Stimulated activated CD4-positive, alpha-beta T cell treated with anti-CD3 and anti-CD28 coated beads, Interleukin-4, amount 100 ng/mL, for 24 hours (primary cell): ENCODE data around the gene C10orf105.

Source experiments
- DNase-seq: peaks from one replicate; pipeline ENCODE4 v3.0.0-alpha.2; 2020

Gene C10orf105

DNA sequence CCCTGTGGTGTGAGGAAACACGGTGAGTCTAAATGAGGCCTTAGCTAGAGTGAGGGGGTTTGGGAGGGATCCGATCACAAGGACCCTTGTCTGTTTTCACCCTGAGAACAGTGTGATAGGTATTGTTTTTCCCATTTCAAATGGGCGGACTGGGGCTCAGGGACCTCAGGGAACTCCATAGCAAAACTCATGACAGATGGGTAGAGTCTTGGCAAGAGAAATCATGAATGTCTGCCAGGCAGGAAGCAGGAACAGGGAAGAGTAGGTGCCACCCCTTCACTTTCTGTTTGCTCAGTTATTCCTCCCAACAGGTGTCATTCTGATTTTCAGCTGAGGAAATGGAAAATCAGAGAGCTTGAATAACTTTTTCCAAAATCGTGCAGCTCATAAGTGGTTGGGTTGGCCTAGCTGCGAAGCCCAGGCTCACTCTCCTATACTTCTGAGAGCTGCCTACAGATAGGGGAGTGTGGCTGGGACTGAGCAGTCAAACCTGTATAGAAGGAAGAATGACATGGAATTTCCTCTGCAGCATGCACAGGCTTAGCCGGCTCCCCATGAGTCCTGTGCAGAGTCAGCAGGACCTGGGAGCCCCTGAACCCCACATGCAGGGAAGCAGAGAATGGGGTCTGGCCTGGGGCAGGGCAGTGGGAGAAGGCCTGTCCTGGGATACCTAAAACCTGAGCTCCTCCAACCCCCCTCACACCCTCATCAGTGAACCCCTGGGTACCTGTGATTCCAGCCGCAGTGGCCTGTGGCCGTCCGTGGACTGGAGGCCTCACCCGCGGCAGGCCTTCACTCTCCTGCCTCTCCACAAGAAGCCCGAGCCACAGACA is 17.6 kb upstream of the C10orf105 start:
- DNase-seq = peak; percentile 54

DNA sequence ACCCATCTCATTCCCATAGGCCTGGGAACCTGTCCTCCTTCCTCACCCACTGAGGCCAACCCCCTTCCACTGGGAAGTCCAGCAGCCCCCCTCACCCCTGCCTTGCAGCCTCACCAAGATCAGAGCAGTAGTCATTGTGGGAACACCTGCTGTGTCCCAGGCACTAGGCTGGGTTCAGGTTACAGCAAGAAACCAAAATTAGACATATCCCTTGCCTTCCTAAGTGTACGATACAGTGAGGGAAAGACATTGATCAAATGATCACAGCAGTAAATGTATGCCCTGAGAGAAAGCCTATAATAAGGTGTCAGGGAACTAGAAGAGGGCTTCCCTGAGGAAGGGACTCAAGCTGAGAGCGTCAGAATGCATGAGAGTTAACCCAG is 17.0 kb upstream of the C10orf105 start:
- no peak for DNase-seq

DNA sequence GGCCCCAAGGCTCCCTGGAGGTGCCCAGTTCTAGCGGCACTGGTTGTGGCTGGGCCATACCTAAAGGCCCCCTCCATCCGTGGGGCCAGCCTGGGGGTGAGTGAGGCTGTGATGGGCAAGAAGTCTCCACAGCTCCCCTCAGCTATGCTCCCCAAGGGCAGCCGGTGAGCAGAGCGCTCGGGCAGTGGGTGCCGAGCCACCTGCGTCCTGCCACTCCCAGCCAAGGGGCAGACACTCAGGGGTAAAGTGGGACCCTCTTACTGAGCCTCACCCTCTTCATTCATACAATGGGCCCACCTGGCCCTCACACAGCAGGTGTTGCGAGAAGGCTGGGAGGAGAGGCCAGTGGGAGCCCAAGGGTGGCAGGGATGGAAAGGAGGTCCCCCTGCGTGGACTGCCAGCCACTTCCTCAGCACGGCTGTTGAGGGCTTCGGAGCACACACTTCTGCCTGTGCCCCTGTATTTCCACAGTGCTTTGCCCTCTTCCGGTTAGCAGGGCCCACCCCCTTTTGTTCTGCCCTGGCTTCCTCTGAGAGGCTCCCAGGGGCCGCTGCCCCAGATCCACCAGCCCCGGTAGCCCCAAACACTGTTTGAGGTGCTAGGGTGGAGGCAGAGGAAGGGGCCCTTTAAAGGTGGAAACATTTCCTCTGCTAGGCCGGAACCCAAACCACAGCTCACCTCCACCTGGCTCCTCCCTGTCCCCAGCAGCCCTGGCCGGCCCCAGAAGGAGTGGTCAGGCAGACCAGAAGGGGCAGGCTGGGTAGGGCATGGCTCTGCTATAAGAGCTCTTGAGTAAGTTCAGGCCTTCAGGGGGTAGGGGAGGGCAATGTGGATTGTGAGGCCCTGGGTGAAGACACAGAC is 16.4 kb upstream of the C10orf105 start:
- peak; percentile 50 for DNase-seq

DNA sequence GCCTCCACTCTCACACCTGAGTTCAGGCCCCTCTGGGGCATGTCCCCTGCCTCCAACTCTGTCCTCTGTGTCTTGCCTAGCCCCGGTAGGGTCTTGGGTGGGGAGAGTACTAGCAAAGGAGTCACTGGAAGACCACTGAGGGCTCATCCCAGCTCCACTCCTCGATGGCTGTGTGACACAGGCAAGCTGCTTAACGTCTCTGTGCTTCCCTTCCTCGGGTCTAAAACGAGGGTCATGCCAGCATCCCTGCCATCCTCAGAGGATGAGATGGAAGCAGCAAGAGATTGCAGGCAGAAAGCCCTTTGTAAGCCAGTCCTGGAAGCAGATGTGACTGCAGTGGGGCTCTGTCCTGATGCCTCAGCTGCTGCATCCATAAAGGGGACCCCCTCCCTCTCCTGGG is 15.2 kb upstream of the C10orf105 start:
- DNase-seq = no peak

DNA sequence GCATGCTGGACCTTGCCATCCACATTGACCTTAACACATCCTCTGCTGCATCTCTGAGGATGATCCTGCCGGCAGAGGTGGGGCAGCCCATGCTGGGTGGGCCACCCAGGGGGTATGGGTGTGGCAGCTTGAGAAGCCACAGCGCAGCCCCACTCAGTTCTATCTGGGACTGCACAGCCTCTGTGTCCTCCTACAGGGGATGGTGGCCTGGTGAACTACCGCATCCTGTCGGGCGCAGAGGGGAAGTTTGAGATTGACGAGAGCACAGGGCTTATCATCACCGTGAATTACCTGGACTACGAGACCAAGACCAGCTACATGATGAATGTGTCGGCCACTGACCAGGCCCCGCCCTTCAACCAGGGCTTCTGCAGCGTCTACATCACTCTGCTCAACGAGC is 12.2 kb upstream of the C10orf105 start:
- no peak for DNase-seq

DNA sequence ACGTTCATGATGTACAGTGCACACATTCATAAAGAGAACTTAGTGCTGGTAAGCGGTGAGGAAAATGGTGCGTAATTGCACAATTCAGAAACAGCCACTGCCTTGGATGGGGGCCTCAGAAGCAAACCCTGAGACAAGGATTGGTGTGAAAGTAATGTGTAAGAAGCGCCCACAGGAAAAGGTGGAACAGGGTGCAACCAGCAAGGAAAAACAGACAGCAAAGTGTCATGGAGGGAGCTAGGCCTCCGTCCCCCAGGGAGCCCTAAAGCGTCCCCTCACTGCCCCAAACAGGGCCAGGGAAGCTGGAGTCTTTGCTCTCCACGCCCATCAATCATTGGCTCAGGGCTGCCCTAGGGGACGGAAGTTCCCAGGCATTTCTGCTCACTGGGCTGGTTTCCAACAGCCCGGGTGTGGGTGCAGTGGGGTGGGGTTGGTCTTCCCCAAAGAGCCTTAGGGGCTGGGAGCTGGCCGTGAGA is 9.6 kb upstream of the C10orf105 start:
- no peak for DNase-seq

DNA sequence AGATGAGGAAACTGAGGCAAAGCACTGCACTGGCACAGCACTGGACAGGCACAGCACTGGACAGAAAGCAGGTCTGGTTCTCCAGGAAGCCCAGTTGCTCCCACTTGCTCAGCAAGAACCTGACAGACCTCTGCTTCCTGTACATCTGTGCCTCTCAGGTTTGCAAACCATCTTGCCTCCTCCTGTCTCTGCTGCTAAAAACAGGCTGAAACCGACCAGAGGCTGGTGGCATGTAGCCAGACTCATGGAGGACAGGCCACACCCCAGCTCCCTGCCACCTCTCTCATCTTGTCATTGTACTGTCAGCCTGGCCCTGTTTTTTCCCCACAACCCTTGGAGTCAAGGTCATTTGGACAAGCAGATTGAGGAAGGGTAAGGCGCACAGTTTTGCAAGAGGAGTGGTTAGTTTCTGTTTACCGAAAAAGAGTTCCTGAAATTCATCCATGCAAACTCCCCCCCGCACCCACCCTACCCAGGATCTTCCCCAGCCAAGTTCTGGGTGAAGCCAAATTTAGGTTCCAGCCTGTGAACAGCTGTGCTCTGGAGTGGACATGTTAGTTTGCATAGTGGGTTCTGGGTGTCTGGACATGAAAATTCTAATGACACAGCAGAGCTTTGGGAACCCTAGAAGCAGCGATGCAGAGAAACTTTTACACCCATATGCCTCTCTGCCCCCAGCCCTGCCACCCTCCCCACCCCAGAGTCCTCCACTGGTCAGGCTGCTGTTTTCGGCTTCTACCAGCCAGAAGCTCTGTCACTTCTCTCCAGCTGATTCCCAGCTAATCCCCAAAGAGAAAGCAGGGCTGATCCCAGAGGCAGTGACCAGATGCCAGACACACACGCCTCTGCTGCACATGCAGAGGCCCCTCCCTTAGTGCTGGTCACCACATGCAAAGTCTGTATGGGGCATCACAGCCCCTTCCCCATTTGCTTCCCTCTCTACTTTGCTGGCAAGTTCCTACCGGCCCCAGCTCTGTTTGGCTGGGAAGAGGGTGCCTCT is 8.5 kb upstream of the C10orf105 start:
- DNase-seq = peak; percentile 66

DNA sequence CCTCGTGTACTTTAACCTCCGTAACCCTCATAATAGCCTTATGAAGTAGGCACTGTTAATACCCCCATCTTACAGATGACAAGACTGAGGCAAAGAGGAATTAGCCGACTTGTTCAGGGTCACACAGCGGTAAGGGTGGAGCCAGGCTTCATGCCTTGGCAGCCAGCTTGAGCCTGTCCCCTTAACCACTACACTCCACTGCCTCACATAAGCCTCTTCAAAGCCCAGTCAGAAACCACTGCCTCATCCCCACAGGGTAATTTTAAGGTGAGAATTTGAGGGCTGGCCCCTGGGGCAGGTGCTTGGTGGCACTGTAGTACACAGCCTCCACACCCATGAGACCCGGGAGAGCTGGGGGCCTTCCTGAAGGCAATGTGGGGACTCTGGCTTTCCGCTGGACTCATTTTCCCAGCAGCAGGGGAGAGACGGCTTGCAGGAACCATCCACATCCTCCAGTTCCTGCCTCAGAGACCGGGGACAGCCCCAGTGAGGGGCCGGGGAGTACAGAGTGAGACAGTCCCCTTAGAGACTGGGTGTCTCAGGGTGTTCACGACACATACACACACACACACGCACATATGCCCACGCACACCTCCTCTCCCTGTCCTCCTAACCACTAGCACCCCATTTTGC is 7.6 kb upstream of the C10orf105 start:
- peak; percentile 69 for DNase-seq

DNA sequence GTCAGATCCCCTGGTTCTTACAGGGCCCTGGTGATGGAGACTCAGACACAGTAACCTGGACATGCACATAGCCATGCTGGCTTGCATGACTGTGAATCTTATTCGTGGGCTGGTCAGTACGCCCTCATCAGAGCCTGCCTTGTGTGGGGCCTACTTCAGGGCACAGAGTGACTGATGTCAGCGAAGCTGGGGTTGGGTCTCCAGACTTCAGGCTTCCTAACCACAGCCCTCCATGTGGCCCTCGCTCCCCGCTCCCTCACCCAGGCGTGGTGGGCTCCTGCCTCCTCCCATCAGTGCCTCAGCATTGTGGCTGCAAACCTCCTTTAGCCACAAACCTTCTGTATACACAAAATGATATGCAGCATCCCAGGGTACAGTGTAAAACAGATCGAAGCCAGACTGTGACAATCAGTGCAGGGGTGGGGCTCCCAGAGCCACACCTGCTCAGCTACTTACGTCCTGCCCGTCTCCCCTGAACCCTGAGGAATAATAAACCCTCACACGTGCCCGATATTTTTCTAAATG is 7.1 kb upstream of the C10orf105 start:
- DNase-seq = peak; percentile 71

DNA sequence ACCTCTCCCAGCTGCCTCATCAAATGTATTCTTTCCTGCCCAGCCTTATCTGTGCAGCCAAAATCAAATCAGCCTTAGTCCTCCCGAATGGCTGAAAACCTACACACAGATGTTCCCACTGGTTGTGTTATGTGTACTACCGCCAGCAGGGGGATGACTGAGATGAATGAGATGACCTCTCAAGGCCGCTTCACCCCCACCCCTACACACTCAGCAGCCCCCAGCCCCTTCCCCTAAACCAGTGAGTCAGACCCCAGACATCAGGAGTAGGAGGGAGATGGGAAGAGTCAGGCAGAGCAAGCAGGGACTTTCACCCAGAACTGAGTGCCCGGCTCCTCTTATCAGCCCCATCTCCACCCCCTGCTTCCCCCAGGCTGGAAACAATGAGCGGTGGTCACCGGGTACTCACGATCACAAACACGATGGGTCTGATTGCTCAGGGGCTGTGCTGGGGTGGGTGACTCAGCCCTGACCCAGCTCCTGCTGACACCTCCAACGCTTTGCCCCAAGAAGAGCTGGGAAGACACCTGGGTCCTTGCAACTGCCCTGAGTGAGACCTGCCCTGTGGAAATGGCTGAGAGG is 6.5 kb upstream of the C10orf105 start:
- DNase-seq = peak; percentile 87

DNA sequence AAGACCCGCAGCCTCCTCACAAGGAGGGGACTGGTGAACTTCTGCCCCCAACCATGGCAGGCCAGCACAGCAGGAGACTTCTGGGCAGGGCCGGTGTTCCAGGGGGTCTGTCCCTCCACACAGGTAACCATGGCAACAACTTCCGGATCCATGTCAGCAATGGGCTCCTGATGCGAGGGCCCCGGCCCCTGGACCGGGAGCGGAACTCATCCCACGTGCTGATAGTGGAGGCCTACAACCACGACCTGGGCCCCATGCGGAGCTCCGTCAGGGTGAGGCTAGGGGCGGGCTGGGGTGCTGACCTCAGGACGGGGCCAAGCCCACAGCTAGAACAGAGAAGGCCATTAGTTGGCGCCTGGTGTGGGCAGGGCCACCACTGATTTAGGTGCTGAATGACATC is 5.7 kb upstream of the C10orf105 start:
- DNase-seq = no peak

DNA sequence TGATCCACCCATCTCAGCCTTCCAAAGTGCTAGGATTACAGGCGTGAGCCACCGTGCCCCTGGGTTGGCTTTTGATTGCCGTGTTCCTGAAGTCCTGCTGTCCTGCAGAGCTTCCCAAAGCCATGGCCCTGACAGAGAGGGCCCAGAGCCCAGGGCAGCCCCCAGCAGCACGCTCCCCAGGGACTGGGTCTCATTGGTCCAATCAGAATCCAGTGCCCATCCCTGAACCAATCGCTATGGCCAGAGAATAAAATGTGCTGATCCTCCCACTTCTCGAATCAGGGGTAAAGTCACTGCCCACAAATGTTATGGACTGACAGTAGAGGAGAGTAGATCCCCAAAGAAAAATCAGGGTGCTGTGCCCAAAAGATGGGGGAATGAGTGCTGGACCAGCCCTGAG is 5.0 kb upstream of the C10orf105 start:
- DNase-seq = no peak

DNA sequence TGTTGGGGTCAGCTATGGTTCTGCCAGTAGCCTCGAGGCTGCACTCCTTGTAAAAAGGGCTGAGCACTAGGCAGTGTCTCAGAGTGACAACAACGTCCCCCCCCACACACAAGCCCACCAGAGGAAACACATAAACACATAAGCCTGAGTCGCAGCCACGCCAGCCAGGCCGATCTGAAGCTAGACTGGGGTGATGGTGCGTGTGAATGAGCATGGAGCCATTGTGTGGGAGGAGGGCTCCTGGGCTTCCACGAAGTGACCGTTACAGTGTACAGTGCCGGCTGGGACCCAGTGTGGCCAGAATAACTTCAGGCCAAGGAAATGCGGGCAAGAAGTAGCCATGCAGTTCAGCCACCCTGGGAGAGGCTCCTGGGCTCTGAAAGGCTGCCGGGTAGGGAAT is 3.7 kb upstream of the C10orf105 start:
- DNase-seq = no peak

DNA sequence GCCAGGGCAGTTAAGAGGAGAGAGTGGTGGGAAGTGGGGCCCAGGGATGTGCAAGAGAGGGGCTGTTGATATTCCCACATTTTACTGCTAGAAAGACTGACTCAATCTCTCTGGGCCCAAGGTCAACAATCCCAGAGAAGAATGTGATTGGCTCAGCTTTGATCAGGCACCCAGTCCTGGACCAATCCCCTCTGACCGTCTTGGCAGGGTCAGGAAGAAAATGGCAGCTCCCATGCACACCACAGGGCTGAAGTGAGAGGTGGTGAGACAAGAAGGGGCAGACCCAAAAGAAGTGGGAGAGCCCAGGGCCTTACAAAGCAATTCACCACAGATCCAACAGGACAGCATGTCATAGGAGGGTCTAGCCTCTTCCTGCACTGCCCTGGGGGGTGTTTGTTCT is 3.3 kb upstream of the C10orf105 start:
- DNase-seq = no peak

DNA sequence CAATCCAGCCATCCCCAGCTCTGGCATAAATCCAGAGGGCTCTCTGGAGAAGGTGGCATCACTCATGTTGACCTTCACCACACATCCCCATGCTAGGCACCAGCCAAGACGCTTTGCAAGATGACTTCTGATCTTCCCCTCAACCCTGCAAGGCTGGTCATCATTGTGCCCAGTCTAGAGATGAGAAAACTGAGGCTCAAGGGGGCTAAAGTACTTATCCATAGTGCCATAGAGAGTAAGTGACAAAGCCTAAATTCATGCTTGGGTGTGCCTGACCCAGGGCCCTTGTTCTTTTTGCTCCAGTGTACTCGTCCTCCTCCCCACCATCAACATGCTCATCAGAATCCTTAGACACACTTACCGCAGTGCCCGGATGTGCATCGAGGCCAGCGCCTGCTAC is 1.7 kb upstream of the C10orf105 start:
- no peak for DNase-seq

DNA sequence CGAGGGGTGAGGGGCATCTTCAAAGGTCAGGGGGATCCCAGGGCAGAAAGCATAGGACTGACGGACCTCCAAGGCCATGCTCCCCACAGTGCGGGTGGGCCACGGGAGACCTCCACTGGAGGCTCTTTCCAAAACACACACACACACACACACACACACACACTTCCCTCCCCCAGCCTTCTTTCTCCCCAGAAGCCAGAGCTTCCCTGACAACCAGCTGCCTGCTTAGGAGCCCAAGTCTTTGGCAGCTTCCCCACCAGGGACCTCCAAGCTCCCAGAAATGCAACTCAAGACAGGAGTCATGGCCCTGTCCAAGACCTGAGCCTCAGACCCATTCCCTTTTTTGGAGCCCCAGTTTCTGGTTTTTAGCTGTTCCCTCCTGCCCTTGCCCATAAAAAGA is 710 bp upstream of the C10orf105 start:
- no peak for DNase-seq

DNA sequence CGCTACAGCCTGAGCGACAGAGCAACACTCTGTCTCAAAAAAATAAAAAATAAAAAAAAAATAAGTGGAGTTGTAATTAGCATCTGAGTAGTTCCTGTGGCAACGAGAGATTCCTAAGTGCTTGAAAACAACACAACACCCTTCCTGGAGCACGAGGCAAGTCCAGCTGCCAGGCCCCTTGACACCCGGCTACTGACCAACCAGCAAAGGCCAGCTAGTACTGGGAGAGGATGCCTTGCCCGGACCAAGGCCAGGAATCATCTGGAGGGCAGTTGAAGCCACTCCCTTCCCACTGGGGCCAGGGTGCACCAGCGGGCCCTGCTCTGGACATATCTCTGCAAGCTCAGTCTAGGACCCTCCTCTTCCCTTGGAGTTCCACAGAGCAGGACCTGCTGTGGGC is 536 bp downstream of the C10orf105 start:
- DNase-seq = no peak

DNA sequence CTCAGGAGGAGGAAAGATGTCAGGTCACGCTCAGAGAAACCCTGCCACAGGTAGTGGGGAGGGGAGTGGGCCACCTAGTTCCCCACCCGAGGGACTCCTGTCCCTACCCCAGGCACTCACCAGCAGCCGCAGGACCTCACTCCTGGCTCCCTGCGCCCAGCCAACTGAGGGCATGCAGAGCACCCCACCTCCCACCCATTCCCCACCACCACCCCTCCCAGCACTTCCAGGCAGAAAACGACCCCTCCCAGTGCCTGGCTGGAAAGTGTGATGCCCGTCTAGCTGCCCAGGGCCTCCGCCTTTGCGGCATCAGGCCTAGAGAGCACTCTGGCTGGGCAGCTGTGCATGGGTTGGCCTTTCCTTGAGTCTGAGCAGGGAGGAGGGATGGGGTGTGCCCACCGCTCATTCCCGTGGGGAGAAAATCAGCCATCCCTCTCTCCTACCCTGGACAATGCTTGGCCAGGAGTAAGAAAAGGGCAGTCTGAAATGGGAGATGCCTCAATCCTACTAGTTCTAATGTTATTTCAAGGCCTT is 1.3 kb downstream of the C10orf105 start:
- DNase-seq = no peak

DNA sequence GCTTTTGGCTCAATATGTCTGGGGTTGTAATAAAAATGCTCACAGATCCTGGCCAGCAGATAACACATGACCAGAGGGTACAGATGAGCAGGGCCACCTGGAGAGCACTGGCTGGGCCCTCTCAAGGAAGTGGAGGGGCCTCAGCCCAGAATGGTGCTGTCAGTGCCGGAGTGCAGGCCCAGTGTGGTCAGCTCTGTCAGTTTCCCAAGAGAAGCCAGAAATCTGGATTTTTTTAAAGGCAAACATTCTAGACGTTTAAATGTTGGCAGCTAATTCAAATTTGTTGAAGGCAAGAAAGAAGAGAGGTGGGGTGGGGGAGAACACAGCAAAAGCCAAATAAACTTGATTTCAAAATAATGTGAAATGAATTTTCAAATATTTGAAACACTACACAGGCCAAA is 2.0 kb downstream of the C10orf105 start:
- no peak for DNase-seq

DNA sequence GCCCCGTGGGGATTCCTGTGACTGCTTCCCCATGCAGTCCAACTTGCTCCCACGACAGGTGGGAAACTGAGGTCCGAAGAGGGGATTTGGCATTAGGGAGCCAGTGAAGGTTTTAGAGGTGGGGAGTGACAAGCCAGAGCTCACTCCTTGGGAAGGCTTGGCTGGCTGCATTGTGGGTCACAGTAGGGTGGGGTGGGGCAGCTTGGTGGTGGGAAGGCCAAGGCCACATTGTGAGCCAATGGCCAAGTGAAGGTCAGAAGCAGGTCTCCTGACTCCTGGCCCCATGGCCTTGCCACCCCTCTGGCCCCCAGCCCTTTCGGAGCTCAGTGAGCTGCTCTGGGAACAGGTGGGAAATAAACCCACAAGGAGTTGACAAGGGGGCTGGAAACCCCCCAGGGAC is 2.5 kb downstream of the C10orf105 start:
- DNase-seq = no peak

DNA sequence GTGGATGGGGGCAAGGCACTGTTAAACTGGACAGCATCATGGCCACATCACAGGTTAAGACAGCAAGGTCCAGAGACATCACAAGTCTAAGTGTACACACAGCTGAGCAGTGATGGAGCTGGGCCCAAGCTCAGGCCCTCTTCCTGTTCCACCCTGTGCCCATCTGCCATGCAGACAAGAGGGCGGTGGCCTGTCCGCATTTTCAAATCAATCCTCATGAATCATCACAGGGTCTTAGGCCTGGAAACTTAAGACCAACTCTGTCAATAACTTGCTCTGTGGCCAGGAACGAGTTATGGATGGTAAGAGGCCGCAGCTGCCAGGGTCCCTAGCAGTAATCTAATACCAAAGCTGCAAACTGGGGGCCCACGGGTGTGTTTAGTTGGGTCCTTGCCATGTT is 3.2 kb downstream of the C10orf105 start:
- no peak for DNase-seq
